ENCODE measurements around the gene RAD51B.

DNA sequence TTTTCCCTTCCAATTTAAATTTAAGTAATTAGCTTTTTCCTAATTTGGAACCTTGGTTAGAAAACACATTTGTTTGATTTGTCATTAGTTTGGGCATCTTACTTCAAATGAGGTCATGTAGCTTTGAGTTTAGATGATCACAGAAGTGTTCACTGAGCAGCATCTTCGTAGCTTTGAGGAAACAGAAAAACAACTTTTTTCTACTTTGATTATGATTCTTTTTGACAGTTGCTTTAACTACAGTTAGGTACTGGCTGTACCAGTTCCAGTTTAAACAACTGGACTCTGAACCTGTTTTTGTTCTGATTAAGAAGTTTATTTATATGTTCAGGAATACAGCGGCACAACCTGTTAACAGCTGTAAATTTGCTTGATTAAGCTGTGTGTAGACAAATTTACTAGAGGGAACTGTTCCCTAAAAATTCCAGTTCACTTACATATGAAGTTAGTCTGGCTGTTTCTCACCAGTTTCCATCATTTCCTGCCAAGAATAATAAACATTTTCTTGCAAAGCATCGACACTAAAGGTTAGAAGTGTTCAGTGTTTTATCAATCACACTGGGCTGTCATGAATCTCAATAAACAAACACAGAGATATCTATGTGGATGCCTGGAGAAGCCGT lies 191.9 kb downstream of the RAD51B start:
- TF ChIP-seq, protein P1, sequence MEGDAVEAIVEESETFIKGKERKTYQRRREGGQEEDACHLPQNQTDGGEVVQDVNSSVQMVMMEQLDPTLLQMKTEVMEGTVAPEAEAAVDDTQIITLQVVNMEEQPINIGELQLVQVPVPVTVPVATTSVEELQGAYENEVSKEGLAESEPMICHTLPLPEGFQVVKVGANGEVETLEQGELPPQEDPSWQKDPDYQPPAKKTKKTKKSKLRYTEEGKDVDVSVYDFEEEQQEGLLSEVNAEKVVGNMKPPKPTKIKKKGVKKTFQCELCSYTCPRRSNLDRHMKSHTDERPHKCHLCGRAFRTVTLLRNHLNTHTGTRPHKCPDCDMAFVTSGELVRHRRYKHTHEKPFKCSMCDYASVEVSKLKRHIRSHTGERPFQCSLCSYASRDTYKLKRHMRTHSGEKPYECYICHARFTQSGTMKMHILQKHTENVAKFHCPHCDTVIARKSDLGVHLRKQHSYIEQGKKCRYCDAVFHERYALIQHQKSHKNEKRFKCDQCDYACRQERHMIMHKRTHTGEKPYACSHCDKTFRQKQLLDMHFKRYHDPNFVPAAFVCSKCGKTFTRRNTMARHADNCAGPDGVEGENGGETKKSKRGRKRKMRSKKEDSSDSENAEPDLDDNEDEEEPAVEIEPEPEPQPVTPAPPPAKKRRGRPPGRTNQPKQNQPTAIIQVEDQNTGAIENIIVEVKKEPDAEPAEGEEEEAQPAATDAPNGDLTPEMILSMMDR (IDR thresholded peaks at IDR 0.05), result no peak
- TF ChIP-seq, protein P2, sequence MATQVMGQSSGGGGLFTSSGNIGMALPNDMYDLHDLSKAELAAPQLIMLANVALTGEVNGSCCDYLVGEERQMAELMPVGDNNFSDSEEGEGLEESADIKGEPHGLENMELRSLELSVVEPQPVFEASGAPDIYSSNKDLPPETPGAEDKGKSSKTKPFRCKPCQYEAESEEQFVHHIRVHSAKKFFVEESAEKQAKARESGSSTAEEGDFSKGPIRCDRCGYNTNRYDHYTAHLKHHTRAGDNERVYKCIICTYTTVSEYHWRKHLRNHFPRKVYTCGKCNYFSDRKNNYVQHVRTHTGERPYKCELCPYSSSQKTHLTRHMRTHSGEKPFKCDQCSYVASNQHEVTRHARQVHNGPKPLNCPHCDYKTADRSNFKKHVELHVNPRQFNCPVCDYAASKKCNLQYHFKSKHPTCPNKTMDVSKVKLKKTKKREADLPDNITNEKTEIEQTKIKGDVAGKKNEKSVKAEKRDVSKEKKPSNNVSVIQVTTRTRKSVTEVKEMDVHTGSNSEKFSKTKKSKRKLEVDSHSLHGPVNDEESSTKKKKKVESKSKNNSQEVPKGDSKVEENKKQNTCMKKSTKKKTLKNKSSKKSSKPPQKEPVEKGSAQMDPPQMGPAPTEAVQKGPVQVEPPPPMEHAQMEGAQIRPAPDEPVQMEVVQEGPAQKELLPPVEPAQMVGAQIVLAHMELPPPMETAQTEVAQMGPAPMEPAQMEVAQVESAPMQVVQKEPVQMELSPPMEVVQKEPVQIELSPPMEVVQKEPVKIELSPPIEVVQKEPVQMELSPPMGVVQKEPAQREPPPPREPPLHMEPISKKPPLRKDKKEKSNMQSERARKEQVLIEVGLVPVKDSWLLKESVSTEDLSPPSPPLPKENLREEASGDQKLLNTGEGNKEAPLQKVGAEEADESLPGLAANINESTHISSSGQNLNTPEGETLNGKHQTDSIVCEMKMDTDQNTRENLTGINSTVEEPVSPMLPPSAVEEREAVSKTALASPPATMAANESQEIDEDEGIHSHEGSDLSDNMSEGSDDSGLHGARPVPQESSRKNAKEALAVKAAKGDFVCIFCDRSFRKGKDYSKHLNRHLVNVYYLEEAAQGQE (IDR thresholded peaks at IDR 0.05; ENCODE audit: insufficient read depth in 1 of 2, low read depth in 2 of 2, low read length in 1 of 2), result no peak
